A549 (cell line): ENCODE data around the gene COL19A1. TPM values are rescaled to one million over a fixed set of nuclear protein-coding genes. Genes with fewer than 3 reads are reported as not detected.

Experiments
- ATAC-seq, 2 experiments: fragments of 200-7000 bp in 1 of 2; fragments of >200 bp in 1 of 2; cut with Nextera tagmentation in 1 of 2; cut with Tn5 transposase in 1 of 2; 3 replicates each; pipeline versions ENCODE4 v1.8.0 to v1.9.1; 2018 to 2020; ENCODE audit warnings: mild to moderate bottlenecking in 1 of 2, moderate library complexity in 1 of 2
- CTCF ChIA-PET: fragments of 300-600 bp; sonication (Branson Sonifier 250); formaldehyde crosslinking; extraction: SDS; loops from one replicate; lab custom pipeline; 2021; ENCODE audit warnings: antibody characterized with exemption, inconsistent platforms; lab: Yijun Ruan, JAX
- POLR2A ChIA-PET: fragments of 350-600 bp; formaldehyde crosslinking; extraction: SDS; loops from one replicate; lab custom pipeline; 2021; ENCODE audit warnings: antibody characterized with exemption, inconsistent platforms; lab: Yijun Ruan, JAX
- DNase-seq, 2 experiments: peaks; one replicate each; pipeline versions ENCODE4 v3.0.0 to v3.0.0-alpha.2; 2011 to 2016; ENCODE audit warnings: low read depth in 1 of 2, low spot score in 1 of 2
- FAIRE-seq: peaks from 2 replicates; lab custom pipeline; 2011; peaks lifted over from hg19 to GRCh38; lab: Jason Lieb, UNC
- H3K27ac ChIP-seq, 2 experiments: fragments of >200 bp; sonication (Bioruptor Twin); formaldehyde crosslinking; 3 replicates each; pipeline ENCODE4 v1.5.1; 2016 to 2017
- H3K4me1 ChIP-seq: fragments of >200 bp; sonication (Bioruptor Twin); formaldehyde crosslinking; 3 replicates; pipeline ENCODE4 v1.6.1; 2016
- H3K4me2 ChIP-seq: fragments of >200 bp; sonication (Bioruptor Twin); formaldehyde crosslinking; 3 replicates; pipeline ENCODE4 v1.6.1; 2016
- H3K4me3 ChIP-seq: fragments of >200 bp; sonication (Bioruptor Twin); formaldehyde crosslinking; 3 replicates; pipeline ENCODE4 v1.5.1; 2016
- H3K9me3 ChIP-seq: fragments of >200 bp; sonication (Bioruptor Twin); formaldehyde crosslinking; 3 replicates; pipeline ENCODE4 v1.6.1; 2016
- CBX2 ChIP-seq: fragments of 200-600 bp; sonication (generic); IDR thresholded peaks from 2 replicates; pipeline ENCODE4 v1.6.1; 2016; ENCODE audit warnings: low read depth, mild to moderate bottlenecking, borderline replicate concordance
- CEBPB ChIP-seq, 2 experiments: fragments of >200 bp in 1 of 2; sonication (Bioruptor Twin) in 1 of 2; formaldehyde crosslinking in 1 of 2; IDR thresholded peaks; 2 replicates each; pipeline ENCODE4 v1.6.1; 2012 to 2016
- EHF ChIP-seq: fragments of 250-450 bp; sonication (Bioruptor Pico); IDR thresholded peaks from 2 replicates; pipeline ENCODE4 v1.5.0; 2020; ENCODE audit warnings: mild to moderate bottlenecking
- EHMT2 ChIP-seq: fragments of 200-600 bp; sonication (generic); IDR thresholded peaks from 2 replicates; pipeline ENCODE4 v1.6.1; 2016; ENCODE audit warnings: antibody characterized with exemption, low read depth, mild to moderate bottlenecking, moderate library complexity
- EP300 ChIP-seq, 2 experiments: fragments of >200 bp; sonication (Bioruptor Twin); formaldehyde crosslinking; IDR thresholded peaks; 2 replicates in 1 of 2; 3 replicates in 1 of 2; pipeline ENCODE4 v1.6.1; 2016 to 2017
- FOSL2 ChIP-seq, 2 experiments: fragments of 450-650 bp in 1 of 2; fragments of >200 bp in 1 of 2; sonication (Bioruptor Twin) in 1 of 2; formaldehyde crosslinking; IDR thresholded peaks; 2 replicates each; pipeline versions ENCODE4 v1.5.0 to v1.6.1; 2016 to 2020; ENCODE audit warnings: mild to moderate bottlenecking in 1 of 2, moderate library complexity in 1 of 2
- FOXS1 ChIP-seq: fragments of 250-450 bp; sonication (Bioruptor Pico); IDR thresholded peaks from 2 replicates; pipeline ENCODE4 v1.5.0; 2020; ENCODE audit warnings: mild to moderate bottlenecking, moderate library complexity
- HDAC2 ChIP-seq: fragments of 200-600 bp; sonication (generic); IDR thresholded peaks from 2 replicates; pipeline ENCODE4 v1.6.1; 2016
- HOXA7 ChIP-seq: fragments of 250-450 bp; sonication (Bioruptor Pico); IDR thresholded peaks from 2 replicates; pipeline ENCODE4 v1.5.0; 2020; ENCODE audit warnings: mild to moderate bottlenecking, moderate library complexity
- HOXB5 ChIP-seq: fragments of 250-450 bp; sonication (Bioruptor Pico); IDR thresholded peaks from 2 replicates; pipeline ENCODE4 v1.5.0; 2020; ENCODE audit warnings: mild to moderate bottlenecking, moderate library complexity
- JUNB ChIP-seq: fragments of >200 bp; sonication (Bioruptor Twin); formaldehyde crosslinking; IDR thresholded peaks from 2 replicates; pipeline ENCODE4 v1.6.1; 2016
- KDM5A ChIP-seq: fragments of 200-600 bp; sonication (generic); IDR thresholded peaks from 2 replicates; pipeline ENCODE4 v1.6.1; 2016; ENCODE audit warnings: antibody characterized with exemption, mild to moderate bottlenecking
- MAFK ChIP-seq: fragments of 450-650 bp; IDR thresholded peaks from 2 replicates; pipeline ENCODE4 v1.6.1; 2014; ENCODE audit not compliant: partially characterized antibody
- MYC ChIP-seq: IDR thresholded peaks from 2 replicates; pipeline ENCODE4 v1.6.1; 2012; ENCODE audit warnings: mild to moderate bottlenecking, inconsistent platforms, low read length, improper control_type of control experiment, borderline replicate concordance
- NFE2L2 ChIP-seq: fragments of 150-350 bp; conservative IDR thresholded peaks from 2 replicates; pipeline ENCODE4 v1.6.1; 2014; ENCODE audit warnings: low read length
- PHF8 ChIP-seq: fragments of 200-600 bp; sonication (generic); IDR thresholded peaks from 2 replicates; pipeline ENCODE4 v1.6.1; 2016; ENCODE audit warnings: low read depth, mild to moderate bottlenecking, antibody characterized with exemption, moderate library complexity, borderline replicate concordance
- POLR2A ChIP-seq: IDR thresholded peaks from 2 replicates; pipeline ENCODE4 v1.6.1; 2012; ENCODE audit warnings: mild to moderate bottlenecking, low read length
- RAD21 ChIP-seq, 2 experiments: fragments of >200 bp in 1 of 2; sonication (Bioruptor Twin) in 1 of 2; formaldehyde crosslinking in 1 of 2; IDR thresholded peaks in 1 of 2; conservative IDR thresholded peaks in 1 of 2; 2 replicates in 1 of 2; 3 replicates in 1 of 2; pipeline ENCODE4 v1.6.1; 2012 to 2018; ENCODE audit warnings: inconsistent platforms in 1 of 2
- RFX5 ChIP-seq: fragments of 450-650 bp; IDR thresholded peaks from 2 replicates; pipeline ENCODE4 v1.7.1; 2014; ENCODE audit warnings: antibody characterized with exemption, mild to moderate bottlenecking, moderate library complexity
- SREBF2 ChIP-seq: fragments of 450-650 bp; IDR thresholded peaks from 2 replicates; pipeline ENCODE4 v1.6.1; 2014; ENCODE audit warnings: mild to moderate bottlenecking, moderate library complexity
- TFCP2L1 ChIP-seq: fragments of 250-450 bp; sonication (Bioruptor Pico); IDR thresholded peaks from 2 replicates; pipeline ENCODE4 v1.5.0; 2021; ENCODE audit warnings: mild to moderate bottlenecking
- ZFP36 ChIP-seq: fragments of 450-650 bp; IDR thresholded peaks from 2 replicates; pipeline ENCODE4 v1.6.1; 2014; ENCODE audit warnings: borderline replicate concordance; ENCODE audit not compliant: partially characterized antibody
- WGBS: methylation state at CpG from one replicate; pipeline ENCODE4 v1.1.6; 2017; ENCODE audit errors: missing lambda C conversion rate; 5-methylcytosine and 5-hydroxymethylcytosine counted together
- polyA plus RNA-seq, 4 experiments: library from polyadenylated mRNA; depleted of rRNA in 3 of 4; stranded (reverse); fragments of >200 nt; fragmentation: RNase III in 1 of 4; extraction: RNeasy Plus Mini Kit Qiagen cat#74134 plus additional on column Dnase treatment in 1 of 4; gene quantifications; 2 replicates in 3 of 4; 3 replicates in 1 of 4; pipeline ENCODE4 v1.2.3, GENCODE V29; 2011 to 2017
- TF ChIP-seq, protein P1 (sequence below): fragments of 150-350 bp; IDR thresholded peaks from 2 replicates; pipeline ENCODE4 v1.6.1; 2014; ENCODE audit warnings: low read depth, mild to moderate bottlenecking, low read length
- TF ChIP-seq, protein P2 (sequence below): fragments of 250-450 bp; sonication (Bioruptor Pico); IDR thresholded peaks from 2 replicates; pipeline ENCODE4 v1.5.0; 2021; ENCODE audit warnings: mild to moderate bottlenecking, moderate library complexity, borderline replicate concordance
- TF ChIP-seq, protein P3 (sequence below): IDR thresholded peaks from 2 replicates; pipeline ENCODE4 v1.6.1; 2012
- TF ChIP-seq, protein P4 (sequence below): fragments of >200 bp; sonication (Bioruptor Twin); formaldehyde crosslinking; IDR thresholded peaks from 3 replicates; pipeline ENCODE4 v1.5.1; 2016

Gene COL19A1
- polyA plus RNA-seq, 2 of the 4 experiments (the other 2 are of a cell fraction), result not detected

DNA sequence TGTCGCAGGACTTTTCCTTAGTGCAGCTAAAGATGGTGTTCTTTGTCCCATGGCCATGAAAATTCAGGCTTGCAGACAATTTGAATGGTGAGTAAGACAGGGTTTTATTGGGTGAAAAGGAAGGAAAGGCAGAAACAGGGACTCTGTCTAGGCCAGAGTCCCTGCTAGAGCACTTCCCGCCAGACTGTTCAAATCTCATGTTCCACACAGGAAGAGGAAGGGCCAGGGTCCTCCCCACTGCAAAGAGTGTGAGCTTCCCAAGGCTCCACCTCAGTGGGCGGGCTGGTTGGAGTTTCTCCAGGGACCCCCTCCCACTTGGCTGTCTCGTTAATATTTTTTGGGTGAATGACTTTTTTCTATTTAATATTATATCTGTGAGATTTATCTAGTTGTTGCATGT lies 29.0 kb downstream of the COL19A1 start (continued):
- TF ChIP-seq, protein P1, sequence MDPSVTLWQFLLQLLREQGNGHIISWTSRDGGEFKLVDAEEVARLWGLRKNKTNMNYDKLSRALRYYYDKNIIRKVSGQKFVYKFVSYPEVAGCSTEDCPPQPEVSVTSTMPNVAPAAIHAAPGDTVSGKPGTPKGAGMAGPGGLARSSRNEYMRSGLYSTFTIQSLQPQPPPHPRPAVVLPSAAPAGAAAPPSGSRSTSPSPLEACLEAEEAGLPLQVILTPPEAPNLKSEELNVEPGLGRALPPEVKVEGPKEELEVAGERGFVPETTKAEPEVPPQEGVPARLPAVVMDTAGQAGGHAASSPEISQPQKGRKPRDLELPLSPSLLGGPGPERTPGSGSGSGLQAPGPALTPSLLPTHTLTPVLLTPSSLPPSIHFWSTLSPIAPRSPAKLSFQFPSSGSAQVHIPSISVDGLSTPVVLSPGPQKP, result no peak
- TF ChIP-seq NFE2L2 (no peak), EP300 (IDR thresholded peaks at IDR 0.05) (no peak), PHF8 (no peak)

DNA sequence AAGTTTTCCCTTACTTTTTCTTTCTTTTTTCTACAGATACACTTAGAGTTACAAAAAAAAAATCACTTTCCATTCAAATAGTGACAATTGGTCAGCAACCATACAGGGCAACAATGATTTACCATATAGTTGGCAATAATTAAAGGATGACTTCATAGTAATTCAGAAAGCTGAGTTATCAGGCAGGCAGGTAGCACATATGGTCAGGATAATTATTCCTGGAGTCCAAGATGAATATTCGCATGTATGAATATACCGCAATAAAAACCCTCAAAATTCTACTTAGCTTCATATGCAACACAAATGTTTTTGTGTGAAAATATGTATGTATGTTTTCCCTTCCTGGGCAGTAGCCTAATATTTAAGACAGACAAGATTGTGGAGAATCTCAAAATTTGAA lies 34.5 kb downstream of the COL19A1 start:
- 97% methylated on average over 2 of the region's 2 CpGs for WGBS
- no peak for FAIRE-seq
- H3K27ac ChIP-seq, result no peak overlapping the region
- no peak for DNase-seq
- ChIA-PET POLR2A (no interaction called here), CTCF (no interaction called here)
- no peak overlapping the region for H3K4me3 ChIP-seq
- no peaks in the 10 kb centered on the region for H3K9me3 ChIP-seq
- no peaks in the 10 kb centered on the region for H3K4me1 ChIP-seq
- ATAC-seq, result no peak
- no peak overlapping the region for H3K4me2 ChIP-seq
- TF ChIP-seq JUNB (no peak), HOXB5 (CRISPR knock-in tag) (no peak), MYC (no peak), HOXA7 (CRISPR knock-in tag) (no peak), FOSL2 (IDR thresholded peaks at IDR 0.05) (no peak), FOSL2 (CRISPR knock-in tag; IDR thresholded peaks at IDR 0.05) (no peak), TFCP2L1 (CRISPR knock-in tag) (no peak)
- TF ChIP-seq, protein P2, sequence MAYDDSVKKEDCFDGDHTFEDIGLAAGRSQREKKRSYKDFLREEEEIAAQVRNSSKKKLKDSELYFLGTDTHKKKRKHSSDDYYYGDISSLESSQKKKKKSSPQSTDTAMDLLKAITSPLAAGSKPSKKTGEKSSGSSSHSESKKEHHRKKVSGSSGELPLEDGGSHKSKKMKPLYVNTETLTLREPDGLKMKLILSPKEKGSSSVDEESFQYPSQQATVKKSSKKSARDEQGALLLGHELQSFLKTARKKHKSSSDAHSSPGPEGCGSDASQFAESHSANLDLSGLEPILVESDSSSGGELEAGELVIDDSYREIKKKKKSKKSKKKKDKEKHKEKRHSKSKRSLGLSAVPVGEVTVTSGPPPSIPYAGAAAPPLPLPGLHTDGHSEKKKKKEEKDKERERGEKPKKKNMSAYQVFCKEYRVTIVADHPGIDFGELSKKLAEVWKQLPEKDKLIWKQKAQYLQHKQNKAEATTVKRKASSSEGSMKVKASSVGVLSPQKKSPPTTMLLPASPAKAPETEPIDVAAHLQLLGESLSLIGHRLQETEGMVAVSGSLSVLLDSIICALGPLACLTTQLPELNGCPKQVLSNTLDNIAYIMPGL (CRISPR knock-in tag), result no peak

DNA sequence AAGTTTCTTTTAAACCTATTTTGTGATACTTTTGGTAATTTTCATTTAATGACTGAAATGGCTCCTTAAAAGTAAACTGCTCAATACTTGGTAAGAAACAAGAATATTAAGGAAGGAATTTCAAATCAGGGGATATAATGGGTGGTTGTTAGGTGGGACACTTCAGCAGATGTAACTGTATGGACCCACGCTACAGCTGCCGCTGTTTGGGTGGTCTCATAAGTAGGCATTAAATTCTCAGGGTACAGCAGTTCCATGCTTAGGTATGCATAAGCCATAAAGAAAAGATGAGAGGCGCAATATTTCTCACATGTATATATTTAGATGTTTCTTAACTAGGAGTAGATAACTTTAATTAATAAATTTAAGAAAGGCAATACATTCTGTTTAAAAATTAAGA lies 35.0 kb downstream of the COL19A1 start:
- H3K4me1 ChIP-seq, result no peaks in the 10 kb centered on the region
- DNase-seq, result no peak
- CTCF ChIA-PET, result no interaction called here
- 58% methylated on average over 3 of the region's 3 CpGs for WGBS
- no peak overlapping the region for H3K27ac ChIP-seq
- FAIRE-seq, result no peak
- no peaks in the 10 kb centered on the region for H3K9me3 ChIP-seq
- H3K4me3 ChIP-seq, result no peak overlapping the region
- POLR2A ChIA-PET, result no interaction called here
- H3K4me2 ChIP-seq, result no peak overlapping the region
- ATAC-seq, result no peak
- TF ChIP-seq PHF8, result no peak
- TF ChIP-seq, protein P3, sequence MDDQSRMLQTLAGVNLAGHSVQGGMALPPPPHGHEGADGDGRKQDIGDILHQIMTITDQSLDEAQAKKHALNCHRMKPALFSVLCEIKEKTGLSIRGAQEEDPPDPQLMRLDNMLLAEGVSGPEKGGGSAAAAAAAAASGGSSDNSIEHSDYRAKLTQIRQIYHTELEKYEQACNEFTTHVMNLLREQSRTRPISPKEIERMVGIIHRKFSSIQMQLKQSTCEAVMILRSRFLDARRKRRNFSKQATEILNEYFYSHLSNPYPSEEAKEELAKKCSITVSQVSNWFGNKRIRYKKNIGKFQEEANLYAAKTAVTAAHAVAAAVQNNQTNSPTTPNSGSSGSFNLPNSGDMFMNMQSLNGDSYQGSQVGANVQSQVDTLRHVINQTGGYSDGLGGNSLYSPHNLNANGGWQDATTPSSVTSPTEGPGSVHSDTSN, result no peak
- TF ChIP-seq KDM5A, result no peak
- TF ChIP-seq EHMT2, result no peak
- TF ChIP-seq CEBPB (IDR thresholded peaks at IDR 0.05), result no peak
- TF ChIP-seq MAFK, result no peak
- TF ChIP-seq EHF, result no peak
- no peak for TF ChIP-seq HDAC2

DNA sequence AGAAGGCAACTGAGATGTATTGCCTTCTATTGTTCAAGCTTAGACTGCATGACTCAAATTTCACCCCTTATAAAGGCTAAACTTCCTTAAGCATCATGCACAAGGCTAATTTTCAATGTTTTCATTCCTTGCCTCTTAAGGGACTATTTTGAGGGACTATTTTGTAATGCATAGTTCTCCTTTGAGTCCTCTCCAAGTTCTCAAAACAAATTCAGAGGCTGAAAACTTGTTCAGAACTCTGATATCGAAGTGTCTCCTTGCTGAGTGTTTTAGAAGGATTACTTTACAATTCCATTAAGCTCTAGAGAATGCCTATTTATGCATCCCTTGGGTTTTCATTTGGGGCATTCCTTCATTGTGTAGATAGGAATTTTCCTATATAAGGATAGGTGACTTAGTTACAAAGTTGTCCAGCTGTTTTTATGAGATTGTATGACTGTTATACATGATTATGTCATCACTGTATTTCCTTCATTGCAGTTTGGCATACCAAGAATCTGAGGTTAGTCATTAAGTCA lies 41.7 kb downstream of the COL19A1 start:
- Histone ChIP-seq H3K4me1 (no peaks in the 10 kb centered on the region), H3K9me3 (no peaks in the 10 kb centered on the region), H3K4me3 (no peak overlapping the region), H3K4me2 (no peak overlapping the region), H3K27ac (no peak overlapping the region)
- no peak for FAIRE-seq
- DNase-seq, result no peak
- no peak for ATAC-seq
- 9% methylated on average over 1 of the region's 1 CpG for WGBS
- ChIA-PET CTCF (no interaction called here), POLR2A (no interaction called here)
- TF ChIP-seq CEBPB (IDR thresholded peaks at IDR 0.05) (no peak), RAD21 (conservative IDR thresholded peaks at IDR 0.05 in 1 of 2, IDR thresholded peaks at IDR 0.05 in 1 of 2) (no peak), RFX5 (no peak), CBX2 (no peak), SREBF2 (no peak), MYC (no peak), EHF (no peak), ZFP36 (no peak), POLR2A (no peak), EHMT2 (no peak), FOXS1 (CRISPR knock-in tag) (no peak), MAFK (no peak), FOSL2 (IDR thresholded peaks at IDR 0.05) (no peak), FOSL2 (CRISPR knock-in tag; IDR thresholded peaks at IDR 0.05) (no peak)
- TF ChIP-seq, protein P1, result no peak
- TF ChIP-seq, protein P4, sequence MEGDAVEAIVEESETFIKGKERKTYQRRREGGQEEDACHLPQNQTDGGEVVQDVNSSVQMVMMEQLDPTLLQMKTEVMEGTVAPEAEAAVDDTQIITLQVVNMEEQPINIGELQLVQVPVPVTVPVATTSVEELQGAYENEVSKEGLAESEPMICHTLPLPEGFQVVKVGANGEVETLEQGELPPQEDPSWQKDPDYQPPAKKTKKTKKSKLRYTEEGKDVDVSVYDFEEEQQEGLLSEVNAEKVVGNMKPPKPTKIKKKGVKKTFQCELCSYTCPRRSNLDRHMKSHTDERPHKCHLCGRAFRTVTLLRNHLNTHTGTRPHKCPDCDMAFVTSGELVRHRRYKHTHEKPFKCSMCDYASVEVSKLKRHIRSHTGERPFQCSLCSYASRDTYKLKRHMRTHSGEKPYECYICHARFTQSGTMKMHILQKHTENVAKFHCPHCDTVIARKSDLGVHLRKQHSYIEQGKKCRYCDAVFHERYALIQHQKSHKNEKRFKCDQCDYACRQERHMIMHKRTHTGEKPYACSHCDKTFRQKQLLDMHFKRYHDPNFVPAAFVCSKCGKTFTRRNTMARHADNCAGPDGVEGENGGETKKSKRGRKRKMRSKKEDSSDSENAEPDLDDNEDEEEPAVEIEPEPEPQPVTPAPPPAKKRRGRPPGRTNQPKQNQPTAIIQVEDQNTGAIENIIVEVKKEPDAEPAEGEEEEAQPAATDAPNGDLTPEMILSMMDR, result no peak
